Ascending aorta (tissue), 2 donors: Measurements from ENCODE around the gene RPGRIP1. TPM values are rescaled to one million over a fixed set of nuclear protein-coding genes. Genes with fewer than 3 reads are reported as not detected.

ENCODE experiments used
- DNase-seq, 2 donors: peaks; one replicate each; pipeline ENCODE4 v3.0.0-alpha.2; 2019; ENCODE audit warnings: low spot score in 2 of 2
- H3K27ac ChIP-seq, 2 donors: fragments of 200-600 bp; sonication (generic); one replicate each; pipeline ENCODE4 v1.5.1; 2016 to 2017; ENCODE audit warnings: mild to moderate bottlenecking in 1 of 2
- H3K27me3 ChIP-seq: fragments of 200-600 bp; sonication (generic); one replicate; pipeline ENCODE4 v1.5.1; 2017
- H3K36me3 ChIP-seq, 2 donors: fragments of 200-600 bp; sonication (generic); one replicate each; pipeline ENCODE4 v1.5.1; 2016
- H3K4me1 ChIP-seq, 2 donors: fragments of 200-600 bp; sonication (generic); one replicate each; pipeline ENCODE4 v1.5.1; 2016 to 2017; ENCODE audit warnings: mild to moderate bottlenecking in 1 of 2
- H3K4me3 ChIP-seq, 2 donors: fragments of 200-600 bp; sonication (generic); one replicate each; pipeline ENCODE4 v1.5.1; 2016 to 2017; ENCODE audit warnings: mild to moderate bottlenecking in 1 of 2
- H3K9me3 ChIP-seq, 2 donors: fragments of 200-600 bp; sonication (generic); one replicate each; pipeline ENCODE4 v1.5.1; 2016
- CTCF ChIP-seq, 3 experiments: fragments of 200-600 bp in 2 of 3; fragments of 450-650 bp in 1 of 3; sonication (generic) in 2 of 3; IDR thresholded peaks; one replicate each; pipeline ENCODE4 v1.5.1; 2016 to 2019; ENCODE audit warnings: antibody characterized with exemption in 3 of 3, mild to moderate bottlenecking in 1 of 3, moderate library complexity in 1 of 3
- intact Hi-C: fragments of 100-400 bp; cut with DNase I; formaldehyde crosslinking; loops from one replicate; pipeline ENCODE4 v1.15.1; 2023
- total RNA-seq: library from RNA; depleted of rRNA; stranded (reverse); fragments of >200 nt; gene quantifications from one replicate; pipeline ENCODE4 v1.1.0, GENCODE V29; 2016

The RPGRIP1 gene
- total RNA-seq, 1 donor from 2014 or later, result not detected

- no peak overlapping the region for H3K4me3 ChIP-seq
- no peak for TF ChIP-seq CTCF (IDR thresholded peaks at IDR 0.05)
- intact Hi-C loops, result no loop called here
- peaks cover 0 to 30% of the 10 kb centered on the region in 2 donors for H3K4me1 ChIP-seq
- no peak overlapping the region for H3K27ac ChIP-seq
- H3K27me3 ChIP-seq, result no peaks in the 10 kb centered on the region
- H3K36me3 ChIP-seq, result peaks cover 32 to 55% of the 10 kb centered on the region in 2 donors
- no peak for DNase-seq
- H3K9me3 ChIP-seq, result no peaks in the 10 kb centered on the region
These were observed 23.1 kb upstream of the RPGRIP1 start for GRCh38 chr14:21256539-21257393.

GRCh38 chr14:21257394-21257909 lies 22.4 kb upstream of the RPGRIP1 start:
- Histone ChIP-seq H3K36me3 (peaks cover 30 to 55% of the 10 kb centered on the region in 2 donors), H3K27ac (no peak overlapping the region), H3K9me3 (no peaks in the 10 kb centered on the region), H3K4me1 (peaks cover 0 to 31% of the 10 kb centered on the region in 2 donors), H3K4me3 (no peak overlapping the region), H3K27me3 (no peaks in the 10 kb centered on the region)
- no peak for DNase-seq
- intact Hi-C loops, result no loop called here
- no peak for TF ChIP-seq CTCF (IDR thresholded peaks at IDR 0.05)

- H3K36me3 ChIP-seq, result peaks cover 24 to 57% of the 10 kb centered on the region in 2 donors
These were observed 21.6 kb upstream of the RPGRIP1 start for GRCh38 chr14:21258005-21258888.

GRCh38 chr14:21258889-21259787 lies 20.7 kb upstream of the RPGRIP1 start:
- no peaks in the 10 kb centered on the region for H3K9me3 ChIP-seq
- no peak overlapping the region for H3K27ac ChIP-seq
- H3K4me1 ChIP-seq, result peaks cover 8 to 46% of the 10 kb centered on the region in 2 donors
- no peak for TF ChIP-seq CTCF (IDR thresholded peaks at IDR 0.05)
- DNase-seq, result no peak
- peaks cover 24 to 58% of the 10 kb centered on the region in 2 donors for H3K36me3 ChIP-seq
- intact Hi-C loops, result no loop called here
- no peak overlapping the region for H3K4me3 ChIP-seq
- H3K27me3 ChIP-seq, result no peaks in the 10 kb centered on the region

More at GRCh38 chr14:21258005-21258888, 21.6 kb upstream of the RPGRIP1 start:
- TF ChIP-seq CTCF (IDR thresholded peaks at IDR 0.05), result no peak
- Histone ChIP-seq H3K4me1 (peaks cover 4 to 37% of the 10 kb centered on the region in 2 donors), H3K4me3 (no peak overlapping the region), H3K9me3 (no peaks in the 10 kb centered on the region), H3K27ac (no peak overlapping the region), H3K27me3 (no peaks in the 10 kb centered on the region)
- no peak for DNase-seq
- intact Hi-C loops, result no loop called here

- no peak for TF ChIP-seq CTCF (IDR thresholded peaks at IDR 0.05)
- no peak overlapping the region for H3K27ac ChIP-seq
- no peaks in the 10 kb centered on the region for H3K9me3 ChIP-seq
- H3K4me3 ChIP-seq, result no peak overlapping the region
- H3K36me3 ChIP-seq, result peaks cover 26 to 56% of the 10 kb centered on the region in 2 donors
- DNase-seq, result no peak
- H3K4me1 ChIP-seq, result peaks cover 15 to 44% of the 10 kb centered on the region in 2 donors
- intact Hi-C loops, result loop anchor here (10.0 kb wide), 1 partner anchor 277 kb away; the partner anchor contains the start of gene METTL17
- no peaks in the 10 kb centered on the region for H3K27me3 ChIP-seq
These were observed 18.1 kb upstream of the RPGRIP1 start for GRCh38 chr14:21261824-21262223.
